CD4-positive, alpha-beta T cell treated with Interleukin-10 for 1 hour (primary cell): ENCODE measurements around the gene TAL1.
A peak's percentile ranks its signal among the peaks of the same experiment; 100 is the strongest.
"Not testable (repeated sequence)": the region's sequence is repeated elsewhere in the genome, so short reads cannot be mapped to it uniquely, and the experiment has no call there.

Source experiments
- DNase-seq: peaks from one replicate; pipeline ENCODE4 v3.0.0-alpha.2; 2020

Gene TAL1

GRCh38 chr1:47232187-47232874 lies at the start of gene TAL1:
Gene TAL1 (minus strand): TSS chr1:47232225. CDS start chr1:47225888, 6,337 bp downstream.
- no peak for DNase-seq

- DNase-seq: no peak
Measured at GRCh38 chr1:47280142-47280541, 48.1 kb upstream of the TAL1 start.

- no peak for DNase-seq
Measured at GRCh38 chr1:47276850-47277249, 44.8 kb upstream of the TAL1 start.

GRCh38 chr1:47275811-47276210 lies 43.8 kb upstream of the TAL1 start:
- DNase-seq: not testable (repeated sequence)

GRCh38 chr1:47265529-47265928 lies 33.5 kb upstream of the TAL1 start:
- not testable (repeated sequence) for DNase-seq

- peak; percentile 56 for DNase-seq
Measured at GRCh38 chr1:47262787-47263413, 30.9 kb upstream of the TAL1 start.

- DNase-seq: no peak
Measured at GRCh38 chr1:47257224-47257623, 25.2 kb upstream of the TAL1 start.

GRCh38 chr1:47252795-47253194 lies 20.8 kb upstream of the TAL1 start:
- DNase-seq: no peak

- DNase-seq: no peak
Measured at GRCh38 chr1:47252369-47252768, 20.3 kb upstream of the TAL1 start.

GRCh38 chr1:47249755-47250154 lies 17.7 kb upstream of the TAL1 start:
- DNase-seq: no peak

GRCh38 chr1:47244339-47244862 lies 12.4 kb upstream of the TAL1 start:
- no peak for DNase-seq

GRCh38 chr1:47243910-47244309 lies 11.9 kb upstream of the TAL1 start:
- DNase-seq: no peak

GRCh38 chr1:47241114-47242113 lies 9.4 kb upstream of the TAL1 start:
- DNase-seq: no peak

- DNase-seq: no peak
Measured at GRCh38 chr1:47238935-47239592, 7.0 kb upstream of the TAL1 start.

GRCh38 chr1:47235806-47236205 lies 3.8 kb upstream of the TAL1 start:
- DNase-seq: no peak

- DNase-seq: no peak
Measured at GRCh38 chr1:47235241-47235681, 3.2 kb upstream of the TAL1 start.

- DNase-seq: no peak
Measured at GRCh38 chr1:47233186-47233585, 1.2 kb upstream of the TAL1 start.

GRCh38 chr1:47231301-47232186 lies 481 bp downstream of the TAL1 start:
- peak; percentile 27 for DNase-seq

GRCh38 chr1:47230692-47231300 lies 1.2 kb downstream of the TAL1 start:
- peak; percentile 10 for DNase-seq

GRCh38 chr1:47229886-47230691 lies 1.9 kb downstream of the TAL1 start:
- no peak for DNase-seq
